GM19351 (cell line): ENCODE results near the gene TASP1.

Source experiments
- ATAC-seq: cut with Tn5 transposase; IDR thresholded peaks from one replicate; pipeline ENCODE4 v1.9.1; 2021; ENCODE audit warnings: mild to moderate bottlenecking, moderate library complexity; ENCODE audit not compliant: unreplicated experiment

The TASP1 gene

GRCh38 chr20:13355941-13356486 lies 282.7 kb downstream of the TASP1 start:
- no peak for ATAC-seq

- no peak for ATAC-seq
Observed at GRCh38 chr20:13355411-13355810, 283.3 kb downstream of the TASP1 start.

- ATAC-seq = no peak
Observed at GRCh38 chr20:13353261-13353945, 285.3 kb downstream of the TASP1 start.

- no peak for ATAC-seq
Observed at GRCh38 chr20:13349235-13349604, 289.5 kb downstream of the TASP1 start.

- ATAC-seq = no peak
Observed at GRCh38 chr20:13348311-13349234, 290.2 kb downstream of the TASP1 start.

GRCh38 chr20:13344671-13345070 lies 294.1 kb downstream of the TASP1 start:
- ATAC-seq = no peak

GRCh38 chr20:13342469-13343242 lies 296.1 kb downstream of the TASP1 start:
- no peak for ATAC-seq

GRCh38 chr20:13341737-13342393 lies 296.9 kb downstream of the TASP1 start:
- no peak for ATAC-seq

GRCh38 chr20:13340088-13340487 lies 298.6 kb downstream of the TASP1 start:
- ATAC-seq = no peak
